ENCODE measurements around the gene GPC4. TPM values are rescaled to one million over a fixed set of nuclear protein-coding genes. Genes with fewer than 3 reads are reported as not detected.

GPC4 gene
- total and polyA plus RNA-seq, 12 donors = 1.7 to 10.0 (median 6.4) TPM

- Histone ChIP-seq H3K4me1 (no peaks in the 10 kb centered on the region), H3K4me3 (no peak overlapping the region), H3K9me3 (no peaks in the 10 kb centered on the region), H3K27ac (no peak overlapping the region), H3K27me3 (no peaks in the 10 kb centered on the region), H3K36me3 (no peaks in the 10 kb centered on the region)
- WGBS, 2 donors = 70 to 77% methylated on average over 4 of the region's 4 CpGs
- no peak for TF ChIP-seq CTCF (IDR thresholded peaks at IDR 0.05)
- intact Hi-C loops (cut with DNase I) = no loop called here
- DNase-seq (no peak), ATAC-seq (no peak)
Observed at GRCh38 chrX:133448512-133449076, 33.3 kb upstream of the GPC4 start.

GRCh38 chrX:133444952-133445831 is 29.9 kb upstream of the GPC4 start:
- H3K36me3 ChIP-seq = no peaks in the 10 kb centered on the region
- H3K9me3 ChIP-seq = no peaks in the 10 kb centered on the region
- H3K27me3 ChIP-seq = peaks cover 0 to 25% (median 0%) of the 10 kb centered on the region in 7 donors
- intact Hi-C loops (cut with DNase I) = no loop called here
- 11 to 12% methylated on average over 16 of the region's 16 CpGs for WGBS, 2 donors
- ATAC-seq (peak in 1 of 8 donors; percentile 25), DNase-seq (no peak)
- no peak overlapping the region for H3K27ac ChIP-seq
- peak overlapping the region in 8 of 10 donors; percentile 17 to 45 (median 34) for H3K4me3 ChIP-seq
- no peak for TF ChIP-seq CTCF (IDR thresholded peaks at IDR 0.05)
- no peaks in the 10 kb centered on the region for H3K4me1 ChIP-seq

- TF ChIP-seq CTCF (IDR thresholded peaks at IDR 0.05) = no peak
- Histone ChIP-seq H3K27me3 (peaks cover 0 to 35% (median 0%) of the 10 kb centered on the region in 7 donors), H3K4me3 (no peak overlapping the region), H3K27ac (no peak overlapping the region), H3K9me3 (no peaks in the 10 kb centered on the region), H3K4me1 (no peaks in the 10 kb centered on the region), H3K36me3 (no peaks in the 10 kb centered on the region)
- 74% methylated on average over 3 of the region's 3 CpGs for WGBS, 2 donors
- no peak for ATAC-seq
- no peak for DNase-seq
- intact Hi-C loops (cut with DNase I) = no loop called here
Observed at GRCh38 chrX:133444196-133444595, 28.9 kb upstream of the GPC4 start.

- H3K27ac ChIP-seq = no peak overlapping the region
- DNase-seq = no peak
- whole genome bisulfite sequencing, 2 donors = 62 to 79% methylated on average over 7 of the region's 7 CpGs
- no peak overlapping the region for H3K4me3 ChIP-seq
- TF ChIP-seq CTCF (IDR thresholded peaks at IDR 0.05) = no peak
- H3K4me1 ChIP-seq = no peaks in the 10 kb centered on the region
- no peaks in the 10 kb centered on the region for H3K9me3 ChIP-seq
- intact Hi-C loops (cut with DNase I) = no loop called here
- peaks cover 0 to 55% (median 0%) of the 10 kb centered on the region in 7 donors for H3K27me3 ChIP-seq
- ATAC-seq = no peak
- H3K36me3 ChIP-seq = no peaks in the 10 kb centered on the region
Observed at GRCh38 chrX:133440797-133441163, 25.5 kb upstream of the GPC4 start.
